GM12891 (cell line): ENCODE measurements around the gene SNPH.

Experiments
- POLR2A ChIP-seq: IDR thresholded peaks from 2 replicates; pipeline ENCODE4 v1.6.1; 2011; ENCODE audit warnings: low read depth, low read length, control low read depth
- POLR2AphosphoS5 ChIP-seq: IDR thresholded peaks from 2 replicates; pipeline ENCODE4 v1.6.1; 2011; ENCODE audit warnings: low read depth, low read length, control low read depth
- POU2F2 ChIP-seq: IDR thresholded peaks from 2 replicates; pipeline ENCODE4 v1.6.1; 2011; ENCODE audit warnings: low read depth, mild to moderate bottlenecking, control low read depth, low read length, moderate library complexity
- SPI1 ChIP-seq: IDR thresholded peaks from 2 replicates; pipeline ENCODE4 v1.6.1; 2011; ENCODE audit warnings: low read depth, low read length, control low read depth
- TAF1 ChIP-seq: IDR thresholded peaks from 2 replicates; pipeline ENCODE4 v1.6.1; 2011; ENCODE audit warnings: low read depth, low read length, control low read depth

- TF ChIP-seq POLR2A = no peak
- no peak for TF ChIP-seq POLR2AphosphoS5
- TF ChIP-seq TAF1 = no peak
- TF ChIP-seq POU2F2 = no peak
- no peak for TF ChIP-seq SPI1
These were observed 46.8 kb downstream of the SNPH start for GRCh38 chr20:1312904-1313235.
